Activated CD4-positive, alpha-beta T cell treated with anti-CD3 and anti-CD28 coated beads for 36 hours (primary cell): ENCODE measurements around the gene COL4A1. TPM values are rescaled to one million over a fixed set of nuclear protein-coding genes. Genes with fewer than 3 reads are reported as not detected.

Experiments
- ATAC-seq: fragments of 200-7000 bp; cut with Tn5 transposase; one replicate; pipeline ENCODE4 v1.10.0; 2021; ENCODE audit warnings: mild to moderate bottlenecking, moderate library complexity
- CTCF ChIA-PET: fragments of 350-600 bp; sonication (Branson Sonifier 250); formaldehyde crosslinking; loops from one replicate; lab custom pipeline; 2021; ENCODE audit warnings: antibody characterized with exemption; lab: Charles Lee
- POLR2A ChIA-PET: fragments of 350-600 bp; sonication (Branson Sonifier 250); formaldehyde crosslinking; loops from one replicate; lab custom pipeline; 2021; ENCODE audit warnings: antibody characterized with exemption, inconsistent platforms; lab: Charles Lee
- DNase-seq: peaks from one replicate; pipeline ENCODE4 v3.0.0-alpha.2; 2020
- H3K27ac Mint-ChIP-seq: one replicate; pipeline ENCODE4 v1.8.0; 2021; ENCODE audit warnings: mixed read lengths
- H3K27me3 Mint-ChIP-seq: one replicate; pipeline ENCODE4 v1.8.0; 2021; ENCODE audit warnings: mixed read lengths
- H3K36me3 Mint-ChIP-seq: one replicate; pipeline ENCODE4 v1.8.0; 2021; ENCODE audit warnings: low read depth, mixed read lengths
- H3K4me1 Mint-ChIP-seq: one replicate; pipeline ENCODE4 v1.8.0; 2021; ENCODE audit warnings: mixed read lengths
- H3K4me3 Mint-ChIP-seq: one replicate; pipeline ENCODE4 v1.8.0; 2021; ENCODE audit warnings: mild to moderate bottlenecking, moderate library complexity, mixed read lengths
- H3K9me3 Mint-ChIP-seq: one replicate; pipeline ENCODE4 v1.8.0; 2021; ENCODE audit warnings: low read depth, mixed read lengths
- intact Hi-C, 2 experiments: fragments of 100-400 bp; cut with DNase I in 1 of 2; cut with micrococcal nuclease in 1 of 2; formaldehyde crosslinking; loops; one replicate each; pipeline versions ENCODE4 v1.14.2 to v1.15.1; 2022 to 2024; cut with DNase I, micrococcal nuclease
- total RNA-seq, 2 experiments: library from RNA; stranded (reverse); gene quantifications; one replicate each; pipeline ENCODE4 v1.2.3, GENCODE V29; 2021

The COL4A1 gene
- total RNA-seq, 2 experiments from 2014 or later: 0.14 TPM; not detected in 1

- H3K4me1 Mint-ChIP-seq: no peaks in the 10 kb centered on the region
- H3K27ac Mint-ChIP-seq: no peak overlapping the region
- no peaks in the 10 kb centered on the region for H3K36me3 Mint-ChIP-seq
- ChIA-PET POLR2A (no interaction called here), CTCF (no interaction called here)
- no peaks in the 10 kb centered on the region for H3K9me3 Mint-ChIP-seq
- ATAC-seq (no peak), DNase-seq (no peak)
- intact Hi-C loops: no loop called here
- H3K4me3 Mint-ChIP-seq: no peak overlapping the region
- no peaks in the 10 kb centered on the region for H3K27me3 Mint-ChIP-seq
Measured at GRCh38 chr13:110152351-110152750, 154.6 kb downstream of the COL4A1 start.

GRCh38 chr13:110151462-110151861 is 155.5 kb downstream of the COL4A1 start:
- H3K4me1 Mint-ChIP-seq: no peaks in the 10 kb centered on the region
- DNase-seq (no peak), ATAC-seq (no peak)
- ChIA-PET POLR2A (no interaction called here), CTCF (no interaction called here)
- no peaks in the 10 kb centered on the region for H3K27me3 Mint-ChIP-seq
- H3K9me3 Mint-ChIP-seq: no peaks in the 10 kb centered on the region
- no peaks in the 10 kb centered on the region for H3K36me3 Mint-ChIP-seq
- H3K4me3 Mint-ChIP-seq: no peak overlapping the region
- H3K27ac Mint-ChIP-seq: no peak overlapping the region
- intact Hi-C loops: no loop called here

DNA sequence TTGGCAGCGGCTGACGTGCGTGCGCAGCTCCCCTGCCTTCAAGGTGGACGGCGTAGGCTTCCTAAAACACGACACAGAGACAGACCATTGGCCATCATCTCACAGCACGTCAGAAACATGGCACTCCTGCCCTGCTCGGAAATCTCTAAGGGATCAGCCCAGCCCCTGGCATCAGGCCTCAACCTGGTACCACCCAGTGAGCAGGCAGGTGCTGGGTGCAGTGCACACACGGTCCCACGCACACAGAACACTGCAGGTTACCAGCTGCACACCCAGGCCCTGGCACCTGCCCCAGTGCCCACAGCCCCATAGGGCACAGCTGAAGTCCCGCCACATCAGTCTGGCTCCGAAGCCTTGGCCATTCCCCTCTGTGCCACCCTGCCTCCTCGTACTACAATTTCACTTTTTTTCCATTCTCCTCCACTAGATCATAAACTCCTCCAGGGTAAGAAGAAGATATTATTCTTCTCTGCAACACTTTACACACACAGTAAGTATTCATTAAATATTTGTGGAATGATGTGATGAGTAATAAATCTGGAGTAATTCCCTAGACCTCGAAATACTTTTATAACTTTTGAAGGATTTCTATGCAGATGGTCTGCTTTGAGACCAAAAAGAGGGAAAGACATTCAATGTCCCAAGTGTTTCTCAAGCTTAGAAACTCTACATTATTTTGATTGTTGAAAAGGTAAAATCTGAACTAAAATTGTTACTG is 156.4 kb downstream of the COL4A1 start:
- ChIA-PET CTCF (interaction anchor here (0.5 kb wide), 1 partner anchor 10 kb away, joined by 3 read pairs; no protein-coding TSS in a partner anchor), POLR2A (no interaction called here)
- ATAC-seq: no peak
- Mint-ChIP-seq H3K4me1 (no peaks in the 10 kb centered on the region), H3K36me3 (no peaks in the 10 kb centered on the region), H3K4me3 (no peak overlapping the region), H3K27me3 (no peaks in the 10 kb centered on the region), H3K9me3 (no peaks in the 10 kb centered on the region), H3K27ac (no peak overlapping the region)
- intact Hi-C loops: no loop called here
- no peak for DNase-seq

DNA sequence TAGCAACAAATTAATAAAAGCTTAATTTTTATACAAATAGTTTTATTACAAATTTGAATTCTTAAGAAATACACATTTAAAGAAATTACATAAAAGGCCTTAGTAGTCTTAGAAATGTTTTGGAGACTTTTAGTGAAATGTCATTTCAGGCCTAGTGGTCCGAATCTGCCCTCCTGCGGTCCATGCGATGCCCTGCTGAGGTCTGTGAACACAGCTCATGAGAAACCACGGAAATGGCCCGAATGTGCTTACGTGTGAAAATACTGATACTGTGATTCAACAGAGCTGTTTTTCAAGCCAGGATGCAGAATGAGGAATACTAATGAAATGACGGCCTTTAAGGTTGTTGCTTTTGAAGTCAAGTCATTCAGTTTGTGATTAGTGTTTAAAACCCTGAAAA is 157.9 kb downstream of the COL4A1 start:
- POLR2A ChIA-PET: no interaction called here
- Mint-ChIP-seq H3K4me3 (no peak overlapping the region), H3K9me3 (no peaks in the 10 kb centered on the region), H3K36me3 (no peaks in the 10 kb centered on the region), H3K27me3 (no peaks in the 10 kb centered on the region), H3K4me1 (no peaks in the 10 kb centered on the region), H3K27ac (no peak overlapping the region)
- DNase-seq: no peak
- intact Hi-C loops: no loop called here
- CTCF ChIA-PET: interaction anchor here (0.7 kb wide), 1 partner anchor 13 kb away, joined by 3 read pairs; no protein-coding TSS in a partner anchor
- no peak for ATAC-seq

GRCh38 chr13:110140099-110140498 is 166.9 kb downstream of the COL4A1 start:
- peaks cover 8% of the 10 kb centered on the region for H3K9me3 Mint-ChIP-seq
- ChIA-PET CTCF (no interaction called here), POLR2A (no interaction called here)
- peaks cover 10% of the 10 kb centered on the region for H3K4me1 Mint-ChIP-seq
- H3K27me3 Mint-ChIP-seq: peaks cover 41% of the 10 kb centered on the region
- no peak for ATAC-seq
- no peak overlapping the region for H3K27ac Mint-ChIP-seq
- H3K36me3 Mint-ChIP-seq: no peaks in the 10 kb centered on the region
- H3K4me3 Mint-ChIP-seq: no peak overlapping the region
- intact Hi-C loops: no loop called here
- no peak for DNase-seq

DNA sequence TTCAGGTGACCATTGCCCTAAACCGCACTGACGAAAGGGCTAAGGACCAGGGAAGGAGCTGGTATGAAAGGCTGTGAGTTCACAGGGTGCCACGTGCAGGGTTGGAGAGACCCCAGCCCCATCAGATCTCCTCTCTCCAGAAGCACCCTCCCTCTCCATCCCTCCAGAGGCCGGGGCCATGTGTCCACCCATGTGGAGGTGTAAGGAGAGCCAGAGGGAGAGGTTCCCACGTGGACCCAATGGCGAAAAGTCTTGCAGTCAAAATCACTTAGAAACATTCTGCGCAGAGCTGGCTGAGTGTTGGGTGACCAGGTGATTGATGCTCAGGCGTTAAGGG is 168.3 kb downstream of the COL4A1 start:
- Mint-ChIP-seq H3K4me3 (no peak overlapping the region), H3K9me3 (peaks cover 8% of the 10 kb centered on the region), H3K36me3 (no peaks in the 10 kb centered on the region), H3K27ac (no peak overlapping the region), H3K27me3 (peaks cover 44% of the 10 kb centered on the region), H3K4me1 (peaks cover 10% of the 10 kb centered on the region)
- ChIA-PET POLR2A (no interaction called here), CTCF (interaction anchor here (0.8 kb wide), 1 partner anchor 20 kb away, joined by 3 read pairs; no protein-coding TSS in a partner anchor)
- DNase-seq: no peak
- intact Hi-C loops: loop anchor here (1.0 to 10.0 kb wide), 7 partner anchors 181 to 976 kb away; partner anchors contain the start of gene IRS2 (in 2 of the 2)
- ATAC-seq: no peak

- H3K27ac Mint-ChIP-seq: peak overlapping the region; percentile 59
- peak overlapping the region; percentile 68 for H3K4me3 Mint-ChIP-seq
- peaks cover 10% of the 10 kb centered on the region for H3K4me1 Mint-ChIP-seq
- DNase-seq: peak; percentile 89
- H3K27me3 Mint-ChIP-seq: peaks cover 44% of the 10 kb centered on the region
- no peaks in the 10 kb centered on the region for H3K36me3 Mint-ChIP-seq
- intact Hi-C loops: loop anchor here (1.0 to 10.0 kb wide), 7 partner anchors 181 to 976 kb away; partner anchors contain the start of gene IRS2 (in 2 of the 2)
- CTCF ChIA-PET: interaction anchor here (0.8 kb wide), 1 partner anchor 20 kb away, joined by 3 read pairs; no protein-coding TSS in a partner anchor
- peaks cover 8% of the 10 kb centered on the region for H3K9me3 Mint-ChIP-seq
- ATAC-seq: peak; percentile 79
- POLR2A ChIA-PET: no interaction called here
Measured at GRCh38 chr13:110138010-110138699, 168.8 kb downstream of the COL4A1 start.

DNA sequence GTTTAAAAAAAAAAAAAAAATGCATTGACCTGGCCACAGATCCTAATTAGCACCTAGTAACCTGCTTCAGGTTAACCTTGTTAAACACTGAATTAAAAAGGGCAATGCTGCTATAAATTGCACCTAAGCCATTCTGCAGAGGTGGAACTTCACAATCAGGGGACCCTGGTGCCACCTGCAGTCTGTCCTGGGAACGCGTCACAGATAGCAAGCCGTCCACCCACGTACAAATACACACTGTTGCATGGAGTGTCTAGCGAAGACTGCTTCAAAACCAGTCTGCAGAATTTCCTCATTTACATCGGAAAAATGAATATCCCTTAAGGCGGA is 169.3 kb downstream of the COL4A1 start:
- intact Hi-C loops: loop anchor here (1.0 to 10.0 kb wide), 7 partner anchors 182 to 975 kb away; partner anchors contain the start of gene IRS2 (in 2 of the 2)
- ChIA-PET CTCF (no interaction called here), POLR2A (no interaction called here)
- DNase-seq (peak; percentile 60), ATAC-seq (peak; percentile 64)
- H3K4me3 Mint-ChIP-seq: peak overlapping the region; percentile 68
- peak overlapping the region; percentile 59 for H3K27ac Mint-ChIP-seq
- no peaks in the 10 kb centered on the region for H3K36me3 Mint-ChIP-seq
- peaks cover 3% of the 10 kb centered on the region for H3K9me3 Mint-ChIP-seq
- peaks cover 44% of the 10 kb centered on the region for H3K27me3 Mint-ChIP-seq
- peaks cover 10% of the 10 kb centered on the region for H3K4me1 Mint-ChIP-seq

- no peak for DNase-seq
- H3K27ac Mint-ChIP-seq: no peak overlapping the region
- H3K36me3 Mint-ChIP-seq: no peaks in the 10 kb centered on the region
- intact Hi-C loops: loop anchor here (5.0 to 10.0 kb wide), 5 partner anchors 248 to 975 kb away; partner anchors contain the start of gene IRS2 (in 1 of the 2)
- H3K9me3 Mint-ChIP-seq: no peaks in the 10 kb centered on the region
- H3K4me1 Mint-ChIP-seq: peaks cover 10% of the 10 kb centered on the region
- ATAC-seq: no peak
- ChIA-PET CTCF (interaction anchor here (0.6 kb wide), 1 partner anchor 352 kb away, joined by 3 read pairs; no protein-coding TSS in a partner anchor), POLR2A (no interaction called here)
- peak overlapping the region; percentile 68 for H3K4me3 Mint-ChIP-seq
- peaks cover 37% of the 10 kb centered on the region for H3K27me3 Mint-ChIP-seq
Measured at GRCh38 chr13:110136660-110137585, 170.0 kb downstream of the COL4A1 start.

GRCh38 chr13:110135977-110136597 is 170.9 kb downstream of the COL4A1 start:
- no peak for DNase-seq
- intact Hi-C loops: loop anchor here (5.0 to 10.0 kb wide), 5 partner anchors 249 to 974 kb away; partner anchors contain the start of gene IRS2 (in 1 of the 2)
- POLR2A ChIA-PET: no interaction called here

More at GRCh38 chr13:110135977-110136597, 170.9 kb downstream of the COL4A1 start:
- H3K27me3 Mint-ChIP-seq: peaks cover 33% of the 10 kb centered on the region
- no peaks in the 10 kb centered on the region for H3K36me3 Mint-ChIP-seq
- no peaks in the 10 kb centered on the region for H3K9me3 Mint-ChIP-seq
- peaks cover 10% of the 10 kb centered on the region for H3K4me1 Mint-ChIP-seq
- H3K4me3 Mint-ChIP-seq: no peak overlapping the region
- no peak overlapping the region for H3K27ac Mint-ChIP-seq
- CTCF ChIA-PET: interaction anchor here (0.5 kb wide), 1 partner anchor 13 kb away, joined by 3 read pairs; no protein-coding TSS in a partner anchor
- ATAC-seq: no peak
